ELR (cell line): ENCODE measurements around the gene SPATS2L.

Source experiments
- DNase-seq: peaks from one replicate; pipeline ENCODE4 v3.0.0-alpha.2; 2015; ENCODE audit warnings: low read depth

Gene SPATS2L

GRCh38 chr2:200306196-200306930 lies at the start of gene SPATS2L:
Gene SPATS2L, plus strand, starts transcription at chr2:200306693. Its CDS starts 82,552 bp downstream, at chr2:200389245.
- DNase-seq = peak; percentile 88

- no peak for DNase-seq
Observed at GRCh38 chr2:200257570-200257969, 48.9 kb upstream of the SPATS2L start.

- DNase-seq = no peak
Observed at GRCh38 chr2:200258081-200258480, 48.4 kb upstream of the SPATS2L start.

- DNase-seq = no peak
Observed at GRCh38 chr2:200258881-200259576, 47.5 kb upstream of the SPATS2L start.

GRCh38 chr2:200259577-200259957 lies 46.9 kb upstream of the SPATS2L start:
- DNase-seq = no peak

GRCh38 chr2:200262047-200262446 lies 44.4 kb upstream of the SPATS2L start:
- DNase-seq = no peak

- DNase-seq = no peak
Observed at GRCh38 chr2:200263279-200263678, 43.2 kb upstream of the SPATS2L start.

- no peak for DNase-seq
Observed at GRCh38 chr2:200264631-200265030, 41.9 kb upstream of the SPATS2L start.

- no peak for DNase-seq
Observed at GRCh38 chr2:200266406-200266805, 40.1 kb upstream of the SPATS2L start.

GRCh38 chr2:200267350-200267749 lies 39.1 kb upstream of the SPATS2L start:
- DNase-seq = no peak

- DNase-seq = no peak
Observed at GRCh38 chr2:200270732-200271131, 35.8 kb upstream of the SPATS2L start.

- DNase-seq = no peak
Observed at GRCh38 chr2:200272320-200272719, 34.2 kb upstream of the SPATS2L start.

- no peak for DNase-seq
Observed at GRCh38 chr2:200274116-200275075, 32.1 kb upstream of the SPATS2L start.

- DNase-seq = no peak
Observed at GRCh38 chr2:200275295-200276013, 31.0 kb upstream of the SPATS2L start.

GRCh38 chr2:200276472-200276871 lies 30.0 kb upstream of the SPATS2L start:
- DNase-seq = no peak

GRCh38 chr2:200278694-200279316 lies 27.7 kb upstream of the SPATS2L start:
- DNase-seq = no peak

- DNase-seq = peak; percentile 17
Observed at GRCh38 chr2:200279857-200280256, 26.6 kb upstream of the SPATS2L start.

- no peak for DNase-seq
Observed at GRCh38 chr2:200286578-200286977, 19.9 kb upstream of the SPATS2L start.

GRCh38 chr2:200288670-200289429 lies 17.6 kb upstream of the SPATS2L start:
- peak; percentile 67 for DNase-seq

- DNase-seq = no peak
Observed at GRCh38 chr2:200296118-200296517, 10.4 kb upstream of the SPATS2L start.

GRCh38 chr2:200297100-200297499 lies 9.4 kb upstream of the SPATS2L start:
- no peak for DNase-seq
